GM12878 (cell line): ENCODE measurements around the gene PGAM1. TPM values are rescaled to one million over a fixed set of nuclear protein-coding genes. Genes with fewer than 3 reads are reported as not detected.

Source experiments
- BHLHE40 ChIP-seq, 2 experiments: fragments of 450-650 bp in 1 of 2; IDR thresholded peaks; 2 replicates each; pipeline ENCODE4 v1.6.1; 2011 to 2017; ENCODE audit warnings: low read depth in 2 of 2, borderline replicate concordance in 1 of 2, improper control_type of control experiment in 1 of 2, low read length in 1 of 2, mild to moderate bottlenecking in 1 of 2
- BRCA1 ChIP-seq: IDR thresholded peaks from 2 replicates; pipeline ENCODE4 v1.6.1; 2011; ENCODE audit warnings: low read depth, low read length, improper control_type of control experiment
- CEBPZ ChIP-seq: fragments of 150-350 bp; IDR thresholded peaks from 2 replicates; pipeline ENCODE4 v1.6.1; 2016; ENCODE audit warnings: low read depth, low read length
- CHD4 ChIP-seq: fragments of 200-600 bp; sonication (generic); IDR thresholded peaks from 2 replicates; pipeline ENCODE4 v1.6.1; 2016; ENCODE audit warnings: mild to moderate bottlenecking
- CREB1 ChIP-seq: IDR thresholded peaks from 2 replicates; pipeline ENCODE4 v1.6.1; 2012; ENCODE audit warnings: low read depth, mild to moderate bottlenecking, inconsistent platforms
- IRF4 ChIP-seq: IDR thresholded peaks from 2 replicates; pipeline ENCODE4 v1.6.1; 2011; ENCODE audit warnings: low read depth, low read length
- MTA2 ChIP-seq: fragments of 450-650 bp; IDR thresholded peaks from 2 replicates; pipeline ENCODE4 v1.6.1; 2016; ENCODE audit warnings: low read depth, mild to moderate bottlenecking, moderate library complexity
- NKRF ChIP-seq: fragments of 450-650 bp; conservative IDR thresholded peaks from 2 replicates; pipeline ENCODE4 v1.6.1; 2017; ENCODE audit warnings: mild to moderate bottlenecking, moderate library complexity
- NR2C1 ChIP-seq: fragments of 450-650 bp; IDR thresholded peaks from 2 replicates; pipeline ENCODE4 v1.6.1; 2017; ENCODE audit warnings: antibody characterized with exemption, mild to moderate bottlenecking, moderate library complexity
- NR2C2 ChIP-seq: IDR thresholded peaks from 2 replicates; pipeline ENCODE4 v1.6.1; 2011; ENCODE audit warnings: borderline replicate concordance, low read depth; ENCODE audit not compliant: control insufficient read depth, insufficient read length
- RAD21 ChIP-seq: IDR thresholded peaks from 2 replicates; pipeline ENCODE4 v1.6.1; 2011; ENCODE audit warnings: mild to moderate bottlenecking, low read depth, low read length, moderate library complexity; ENCODE audit not compliant: insufficient read depth
- RELA ChIP-seq: fragments of 450-650 bp; IDR thresholded peaks from 2 replicates; pipeline ENCODE4 v1.8.0; 2014; ENCODE audit warnings: borderline replicate concordance; ENCODE audit not compliant: partially characterized antibody
- ZNF24 ChIP-seq: fragments of 450-650 bp; IDR thresholded peaks from 2 replicates; pipeline ENCODE4 v1.6.1; 2017; ENCODE audit warnings: antibody characterized with exemption, mild to moderate bottlenecking
- polyA plus RNA-seq, 11 experiments: library from polyadenylated mRNA; depleted of rRNA in 4 of 11; unstranded in 6 of 11; stranded (reverse) in 5 of 11; fragments of >200 nt; fragmentation: Nextera tagmentation in 4 of 11; fragmentation: Illumina TruSeq in 1 of 11; extraction: Ambion mirVana in 4 of 11; extraction: Trizol in 1 of 11; gene quantifications; 1 replicate in 1 of 11; 2 replicates in 10 of 11; pipeline versions ENCODE4 v1.2.1 to v1.2.3, GENCODE V29; 2011 to 2016; ENCODE audit warnings: inconsistent platforms in 2 of 11, missing spikeins in 2 of 11, low read depth in 1 of 11
- small RNA-seq: library from RNA; depleted of rRNA; stranded (forward); fragments of <200 nt; gene quantifications from one replicate; pipeline ENCODE3, GENCODE V24; 2014
- total RNA-seq, 4 experiments: library from RNA; depleted of rRNA in 3 of 4; stranded (reverse); fragments of >200 nt in 3 of 4; fragmentation: Illumina TruSeq in 1 of 4; extraction: Trizol in 1 of 4; gene quantifications; 2 replicates each; pipeline versions ENCODE4 v1.2.1 to v1.2.3, GENCODE V29; 2013 to 2021

Gene PGAM1
- total and polyA plus RNA-seq, 10 of the 15 experiments (the other 5 are each of a cell fraction or from before 2014, with no cell fraction given), result 115 to 1,362 (median 744) TPM

- no peak for TF ChIP-seq CEBPZ
- TF ChIP-seq CREB1, result no peak
- no peak for TF ChIP-seq ZNF24
- no peak for TF ChIP-seq IRF4
- TF ChIP-seq NR2C1, result no peak
- no peak for TF ChIP-seq BRCA1
- TF ChIP-seq MTA2, result no peak
- TF ChIP-seq NR2C2, result no peak
- no peak for TF ChIP-seq BHLHE40 (IDR thresholded peaks at IDR 0.05; ENCODE audit: borderline replicate concordance in 1 of 2, low read depth in 2 of 2, low read length in 1 of 2)
- no peak for TF ChIP-seq CHD4
- TF ChIP-seq NKRF, result no peak
- TF ChIP-seq RAD21, result no peak
- TF ChIP-seq RELA, result no peak
- TF ChIP-seq, all 136 proteins: peak for 0
Observed at GRCh38 chr10:97482381-97482780, 56.4 kb downstream of the PGAM1 start (continued).

Small RNAs within 50 kb of the gene (small RNA-seq; reads per million reads assigned to genes)
- gene RF00019, result not detected

Other genes with a start within 250 kb of the PGAM1 start
Only the 7 nearest of the 14 such genes appear.
- gene FRAT1, start 106.9 kb upstream of the PGAM1 start, total RNA-seq (2014; rRNA removed), result 0.44 and 0.73 TPM in 2 replicates
- gene FRAT1, start 106.9 kb upstream of the PGAM1 start, total RNA-seq (2014; rRNA removed; fragmentation: Illumina TruSeq; extraction: Trizol), result 0.28 and 0.36 TPM in 2 replicates
- 0.56 and 0.67 TPM in 2 replicates for gene FRAT1, start 106.9 kb upstream of the PGAM1 start, total RNA-seq (2021)
- 0.19 and 0.20 TPM in 2 replicates for gene FRAT1, start 106.9 kb upstream of the PGAM1 start, polyA plus RNA-seq (2011; rRNA removed)
- gene FRAT1, start 106.9 kb upstream of the PGAM1 start, polyA plus RNA-seq (2014; fragmentation: Illumina TruSeq; extraction: Trizol), result 0.13 TPM in 1 of 2 replicates, not detected in the other
- gene FRAT1, start 106.9 kb upstream of the PGAM1 start, polyA plus RNA-seq (2014; fragmentation: Nextera tagmentation; extraction: Ambion mirVana), result under 1 TPM; 0.07 to 0.08 TPM
- gene FRAT1, start 106.9 kb upstream of the PGAM1 start, polyA plus RNA-seq (2014; rRNA removed), result 0.19 and 0.65 TPM in 2 replicates
- under 1 TPM; 0.11 to 0.32 TPM for gene FRAT1, start 106.9 kb upstream of the PGAM1 start, polyA plus RNA-seq (2016; fragmentation: Nextera tagmentation; extraction: Ambion mirVana)
- gene FRAT2, start 91.5 kb upstream of the PGAM1 start, total RNA-seq (2014; rRNA removed), result 5.0 and 5.9 TPM in 2 replicates
- gene FRAT2, start 91.5 kb upstream of the PGAM1 start, total RNA-seq (2014; rRNA removed; fragmentation: Illumina TruSeq; extraction: Trizol), result 3.5 and 4.1 TPM in 2 replicates
- gene FRAT2, start 91.5 kb upstream of the PGAM1 start, total RNA-seq (2021), result 5.2 and 5.6 TPM in 2 replicates
- gene FRAT2, start 91.5 kb upstream of the PGAM1 start, polyA plus RNA-seq (2011; rRNA removed), result 3.9 and 4.4 TPM in 2 replicates
- gene FRAT2, start 91.5 kb upstream of the PGAM1 start, polyA plus RNA-seq (2014; fragmentation: Illumina TruSeq; extraction: Trizol), result 2.9 and 3.8 TPM in 2 replicates
- 1 to 10 TPM in 1 of 2 experiments, under 1 TPM in 1; 0.69 to 1.8 TPM for gene FRAT2, start 91.5 kb upstream of the PGAM1 start, polyA plus RNA-seq (2014; fragmentation: Nextera tagmentation; extraction: Ambion mirVana)
- 4.4 and 5.0 TPM in 2 replicates for gene FRAT2, start 91.5 kb upstream of the PGAM1 start, polyA plus RNA-seq (2014; rRNA removed)
- gene FRAT2, start 91.5 kb upstream of the PGAM1 start, polyA plus RNA-seq (2016; fragmentation: Nextera tagmentation; extraction: Ambion mirVana), result 1 to 10 TPM; 1.3 to 2.2 TPM
- 27.2 and 32.6 TPM in 2 replicates for gene RRP12, start 24.9 kb upstream of the PGAM1 start, total RNA-seq (2014; rRNA removed)
- gene RRP12, start 24.9 kb upstream of the PGAM1 start, total RNA-seq (2014; rRNA removed; fragmentation: Illumina TruSeq; extraction: Trizol), result 14.6 and 14.9 TPM in 2 replicates
- gene RRP12, start 24.9 kb upstream of the PGAM1 start, total RNA-seq (2021), result 47.7 and 48.3 TPM in 2 replicates
- gene RRP12, start 24.9 kb upstream of the PGAM1 start, polyA plus RNA-seq (2011; rRNA removed), result 5.0 and 13.9 TPM in 2 replicates
- 5.1 and 16.5 TPM in 2 replicates for gene RRP12, start 24.9 kb upstream of the PGAM1 start, polyA plus RNA-seq (2014; fragmentation: Illumina TruSeq; extraction: Trizol)
- 1 to 10 TPM; 5.3 to 5.7 TPM for gene RRP12, start 24.9 kb upstream of the PGAM1 start, polyA plus RNA-seq (2014; fragmentation: Nextera tagmentation; extraction: Ambion mirVana)
- gene RRP12, start 24.9 kb upstream of the PGAM1 start, polyA plus RNA-seq (2014; rRNA removed), result 17.1 and 22.1 TPM in 2 replicates
- gene RRP12, start 24.9 kb upstream of the PGAM1 start, polyA plus RNA-seq (2016; fragmentation: Nextera tagmentation; extraction: Ambion mirVana), result 10 to 100 TPM; 47.2 to 48.7 TPM
- gene EXOSC1, start 19.8 kb downstream of the PGAM1 start, total RNA-seq (2014; rRNA removed), result 63.1 and 65.8 TPM in 2 replicates
- 63.8 and 65.7 TPM in 2 replicates for gene EXOSC1, start 19.8 kb downstream of the PGAM1 start, total RNA-seq (2014; rRNA removed; fragmentation: Illumina TruSeq; extraction: Trizol)
- 43.4 and 50.3 TPM in 2 replicates for gene EXOSC1, start 19.8 kb downstream of the PGAM1 start, total RNA-seq (2021)
- 50.8 and 53.7 TPM in 2 replicates for gene EXOSC1, start 19.8 kb downstream of the PGAM1 start, polyA plus RNA-seq (2011; rRNA removed)
- gene EXOSC1, start 19.8 kb downstream of the PGAM1 start, polyA plus RNA-seq (2014; fragmentation: Illumina TruSeq; extraction: Trizol), result 80.5 and 83.4 TPM in 2 replicates
- 100 to 1,000 TPM in 1 of 2 experiments, 10 to 100 TPM in 1; 88.8 to 121 TPM for gene EXOSC1, start 19.8 kb downstream of the PGAM1 start, polyA plus RNA-seq (2014; fragmentation: Nextera tagmentation; extraction: Ambion mirVana)
- gene EXOSC1, start 19.8 kb downstream of the PGAM1 start, polyA plus RNA-seq (2014; rRNA removed), result 65.7 and 66.7 TPM in 2 replicates
- 100 to 1,000 TPM; 116 to 119 TPM for gene EXOSC1, start 19.8 kb downstream of the PGAM1 start, polyA plus RNA-seq (2016; fragmentation: Nextera tagmentation; extraction: Ambion mirVana)
- 30.0 and 30.6 TPM in 2 replicates for gene ZDHHC16, start 20.0 kb downstream of the PGAM1 start, total RNA-seq (2014; rRNA removed)
- gene ZDHHC16, start 20.0 kb downstream of the PGAM1 start, total RNA-seq (2014; rRNA removed; fragmentation: Illumina TruSeq; extraction: Trizol), result 27.3 and 29.6 TPM in 2 replicates
- gene ZDHHC16, start 20.0 kb downstream of the PGAM1 start, total RNA-seq (2021), result 27.7 and 30.5 TPM in 2 replicates
- gene ZDHHC16, start 20.0 kb downstream of the PGAM1 start, polyA plus RNA-seq (2011; rRNA removed), result 17.6 and 25.7 TPM in 2 replicates
- gene ZDHHC16, start 20.0 kb downstream of the PGAM1 start, polyA plus RNA-seq (2014; fragmentation: Illumina TruSeq; extraction: Trizol), result 40.7 and 43.2 TPM in 2 replicates
- 10 to 100 TPM; 16.8 to 20.0 TPM for gene ZDHHC16, start 20.0 kb downstream of the PGAM1 start, polyA plus RNA-seq (2014; fragmentation: Nextera tagmentation; extraction: Ambion mirVana)
- gene ZDHHC16, start 20.0 kb downstream of the PGAM1 start, polyA plus RNA-seq (2014; rRNA removed), result 26.5 and 27.8 TPM in 2 replicates
- gene ZDHHC16, start 20.0 kb downstream of the PGAM1 start, polyA plus RNA-seq (2016; fragmentation: Nextera tagmentation; extraction: Ambion mirVana), result 10 to 100 TPM; 56.6 to 63.1 TPM
- 90.8 and 97.3 TPM in 2 replicates for gene MMS19, start 72.2 kb downstream of the PGAM1 start, total RNA-seq (2014; rRNA removed)
- gene MMS19, start 72.2 kb downstream of the PGAM1 start, total RNA-seq (2014; rRNA removed; fragmentation: Illumina TruSeq; extraction: Trizol), result 49.1 and 54.4 TPM in 2 replicates
- 71.7 and 74.3 TPM in 2 replicates for gene MMS19, start 72.2 kb downstream of the PGAM1 start, total RNA-seq (2021)
- 99.9 and 112 TPM in 2 replicates for gene MMS19, start 72.2 kb downstream of the PGAM1 start, polyA plus RNA-seq (2011; rRNA removed)
- gene MMS19, start 72.2 kb downstream of the PGAM1 start, polyA plus RNA-seq (2014; fragmentation: Illumina TruSeq; extraction: Trizol), result 54.7 and 57.6 TPM in 2 replicates
- 10 to 100 TPM; 40.2 to 74.3 TPM for gene MMS19, start 72.2 kb downstream of the PGAM1 start, polyA plus RNA-seq (2014; fragmentation: Nextera tagmentation; extraction: Ambion mirVana)
- gene MMS19, start 72.2 kb downstream of the PGAM1 start, polyA plus RNA-seq (2014; rRNA removed), result 86.3 and 96.8 TPM in 2 replicates
- gene MMS19, start 72.2 kb downstream of the PGAM1 start, polyA plus RNA-seq (2016; fragmentation: Nextera tagmentation; extraction: Ambion mirVana), result 10 to 100 TPM; 54.4 to 63.7 TPM
- gene UBTD1, start 72.7 kb downstream of the PGAM1 start, total RNA-seq (2014; rRNA removed), result 0.76 and 1.2 TPM in 2 replicates
- 0.18 and 0.22 TPM in 2 replicates for gene UBTD1, start 72.7 kb downstream of the PGAM1 start, total RNA-seq (2014; rRNA removed; fragmentation: Illumina TruSeq; extraction: Trizol)
- gene UBTD1, start 72.7 kb downstream of the PGAM1 start, total RNA-seq (2021), result 1.2 and 1.3 TPM in 2 replicates
- 0.24 and 1.2 TPM in 2 replicates for gene UBTD1, start 72.7 kb downstream of the PGAM1 start, polyA plus RNA-seq (2011; rRNA removed)
- 0.16 TPM in 1 of 2 replicates, not detected in the other for gene UBTD1, start 72.7 kb downstream of the PGAM1 start, polyA plus RNA-seq (2014; fragmentation: Illumina TruSeq; extraction: Trizol)
- gene UBTD1, start 72.7 kb downstream of the PGAM1 start, polyA plus RNA-seq (2014; fragmentation: Nextera tagmentation; extraction: Ambion mirVana), result under 1 TPM in 1 of 2 experiments, not detected in 1; 0.04 TPM
- gene UBTD1, start 72.7 kb downstream of the PGAM1 start, polyA plus RNA-seq (2014; rRNA removed), result 0.66 and 1.5 TPM in 2 replicates
- 1 to 10 TPM in 1 of 2 experiments, under 1 TPM in 1; 0.83 to 1.3 TPM for gene UBTD1, start 72.7 kb downstream of the PGAM1 start, polyA plus RNA-seq (2016; fragmentation: Nextera tagmentation; extraction: Ambion mirVana)